PC-9 (cell line): ENCODE results near the gene SP100. TPM values are rescaled to one million over a fixed set of nuclear protein-coding genes. Genes with fewer than 3 reads are reported as not detected.
"Not testable (repeated sequence)": the region's sequence is repeated elsewhere in the genome, so short reads cannot be mapped to it uniquely, and the experiment has no call there.

Experiments used
- BruUV-seq: library from RNA; stranded (reverse); fragments of 400-500 nt; replicated peaks from 2 replicates; lab custom pipeline; 2021; lab: Mats Ljungman, UMichigan
- CTCF ChIA-PET: fragments of 300-600 bp; sonication (Branson Sonifier 250); formaldehyde crosslinking; loops from one replicate; lab custom pipeline; 2022; ENCODE audit warnings: antibody characterized with exemption; lab: Charles Lee
- POLR2A ChIA-PET: fragments of 300-600 bp; sonication (Branson Sonifier 250); formaldehyde crosslinking; loops from one replicate; lab custom pipeline; 2022; ENCODE audit warnings: antibody characterized with exemption; ENCODE audit not compliant: unreplicated experiment; lab: Charles Lee
- DNase-seq, 2 experiments: peaks; one replicate each; pipeline versions ENCODE4 v3.0.0 to v3.0.0-alpha.2; 2015 to 2022; ENCODE audit warnings: mixed read lengths in 1 of 2
- H2AFZ ChIP-seq: fragments of 200-600 bp; sonication (generic); 2 replicates; pipeline ENCODE4 v1.8.1; 2017; ENCODE audit warnings: antibody characterized with exemption
- H3F3A ChIP-seq: fragments of 200-600 bp; sonication (generic); 2 replicates; pipeline ENCODE4 v1.8.1; 2017; ENCODE audit warnings: antibody characterized with exemption, mild to moderate bottlenecking, low read depth; ENCODE audit not compliant: insufficient read depth
- H3K27ac ChIP-seq: fragments of 200-600 bp; sonication (generic); 2 replicates; pipeline ENCODE4 v1.6.1; 2016; ENCODE audit warnings: mixed run types
- H3K27me3 ChIP-seq: fragments of 200-600 bp; sonication (generic); 2 replicates; pipeline ENCODE4 v1.6.1; 2016; ENCODE audit warnings: low read depth, mixed run types; ENCODE audit not compliant: insufficient read depth
- H3K36me3 ChIP-seq: fragments of 200-600 bp; sonication (generic); 2 replicates; pipeline ENCODE4 v1.6.1; 2016; ENCODE audit warnings: low read depth, mixed run types
- H3K4me1 ChIP-seq: fragments of 200-600 bp; sonication (generic); replicated peaks from 2 replicates; pipeline ENCODE4 v1.6.1; 2016; ENCODE audit warnings: mixed run types; ENCODE audit not compliant: insufficient read depth
- H3K4me2 ChIP-seq: fragments of 200-600 bp; sonication (generic); 2 replicates; pipeline ENCODE4 v1.6.1; 2017; ENCODE audit warnings: mixed run types
- H3K4me3 ChIP-seq: fragments of 200-600 bp; sonication (generic); 2 replicates; pipeline ENCODE4 v1.6.1; 2016; ENCODE audit warnings: mixed run types
- H3K79me2 ChIP-seq: fragments of 200-600 bp; sonication (generic); 2 replicates; pipeline ENCODE4 v1.6.1; 2017; ENCODE audit warnings: low read depth, mixed run types
- H3K9me2 ChIP-seq: fragments of 200-600 bp; sonication (generic); 2 replicates; pipeline ENCODE4 v1.8.1; 2017; ENCODE audit warnings: mild to moderate bottlenecking; ENCODE audit not compliant: insufficient read depth
- H3K9me3 ChIP-seq: fragments of 200-600 bp; sonication (generic); 2 replicates; pipeline ENCODE4 v1.8.1; 2016; ENCODE audit warnings: low read depth; ENCODE audit not compliant: insufficient read depth
- H4K20me1 ChIP-seq: fragments of 200-600 bp; sonication (generic); 2 replicates; pipeline ENCODE4 v1.8.1; 2017; ENCODE audit not compliant: insufficient read depth
- CTCF ChIP-seq: fragments of 200-600 bp; sonication (generic); conservative IDR thresholded peaks from 2 replicates; pipeline ENCODE4 v1.6.1; 2017; ENCODE audit warnings: mixed run types, antibody characterized with exemption, mild to moderate bottlenecking, moderate library complexity
- EZH2 ChIP-seq: fragments of 200-600 bp; sonication (generic); IDR thresholded peaks from 2 replicates; pipeline ENCODE4 v1.8.0; 2017; ENCODE audit warnings: antibody characterized with exemption, low read depth
- intact Hi-C: fragments of 100-400 bp; cut with micrococcal nuclease; formaldehyde crosslinking; loops from one replicate; pipeline ENCODE4 v1.10.0; 2022; ENCODE audit not compliant: unreplicated experiment
- total RNA-seq: library from RNA; stranded (reverse); gene quantifications from 2 replicates; pipeline ENCODE4 v1.2.3, GENCODE V29; 2021

The SP100 gene
- total RNA-seq, 1 experiment from 2014 or later = 61.7 TPM

GRCh38 chr2:230473378-230473777, 57.4 kb downstream of the SP100 start:
- H3K9me3 ChIP-seq = no peaks in the 10 kb centered on the region
- intact Hi-C loops = no loop called here
- peaks cover 4% of the 10 kb centered on the region; the same call in 1 of the 2 replicates for H3F3A ChIP-seq
- no peak overlapping the region for H3K4me3 ChIP-seq
- no peak overlapping the region for H3K4me2 ChIP-seq
- no peaks in the 10 kb centered on the region for H3K79me2 ChIP-seq
- no peaks in the 10 kb centered on the region for H3K36me3 ChIP-seq
- DNase-seq = no peak
- H3K27me3 ChIP-seq = no peaks in the 10 kb centered on the region
- BruUV-seq = no TSS peak
- H3K4me1 ChIP-seq = 0 out of 2 replicates have a peak, but pooled peaks cover 9% of the 10 kb centered on the region
- H4K20me1 ChIP-seq = no peaks in the 10 kb centered on the region
- ChIA-PET POLR2A (no interaction called here), CTCF (no interaction called here)
- H2AFZ ChIP-seq = no peak overlapping the region
- no peak for TF ChIP-seq EZH2
- no peak for TF ChIP-seq CTCF
- H3K27ac ChIP-seq = no peak overlapping the region
- H3K9me2 ChIP-seq = no peaks in the 10 kb centered on the region

GRCh38 chr2:230475143-230475542, 59.1 kb downstream of the SP100 start:
- POLR2A ChIA-PET = no interaction called here
- intact Hi-C loops = no loop called here
- Histone ChIP-seq H3K27me3 (no peaks in the 10 kb centered on the region), H3K4me2 (no peak overlapping the region), H3K27ac (no peak overlapping the region), H3K4me1 (0 out of 2 replicates have a peak, but pooled peaks cover 9% of the 10 kb centered on the region), H4K20me1 (no peaks in the 10 kb centered on the region), H3K36me3 (no peaks in the 10 kb centered on the region), H3F3A (peaks cover 4% of the 10 kb centered on the region; the same call in 1 of the 2 replicates), H3K4me3 (no peak overlapping the region), H3K79me2 (no peaks in the 10 kb centered on the region), H3K9me2 (no peaks in the 10 kb centered on the region), H3K9me3 (no peaks in the 10 kb centered on the region), H2AFZ (no peak overlapping the region)
- CTCF ChIA-PET = no interaction called here
- no peak for DNase-seq
- no peak for TF ChIP-seq EZH2
- TF ChIP-seq CTCF = no peak
- BruUV-seq = no TSS peak

- no peaks in the 10 kb centered on the region for H3K4me1 ChIP-seq
- H2AFZ ChIP-seq = no peak overlapping the region
- no peaks in the 10 kb centered on the region for H3K79me2 ChIP-seq
- no peak overlapping the region for H3K27ac ChIP-seq
- BruUV-seq = no TSS peak
- H4K20me1 ChIP-seq = no peaks in the 10 kb centered on the region
- ChIA-PET CTCF (no interaction called here), POLR2A (no interaction called here)
- H3K36me3 ChIP-seq = no peaks in the 10 kb centered on the region
- H3K9me3 ChIP-seq = no peaks in the 10 kb centered on the region
- no peak for DNase-seq
- TF ChIP-seq CTCF (no peak), EZH2 (no peak)
- H3K27me3 ChIP-seq = no peaks in the 10 kb centered on the region
- no peak overlapping the region for H3K4me2 ChIP-seq
- intact Hi-C loops = no loop called here
- no peaks in the 10 kb centered on the region for H3K9me2 ChIP-seq
- no peaks in the 10 kb centered on the region for H3F3A ChIP-seq
- H3K4me3 ChIP-seq = no peak overlapping the region
Measured at GRCh38 chr2:230485801-230486341, 69.9 kb downstream of the SP100 start.

- H3K9me3 ChIP-seq, H3K79me2 ChIP-seq, H3F3A ChIP-seq, BruUV-seq, CTCF ChIA-PET, H3K27me3 ChIP-seq, POLR2A ChIA-PET, H3K4me2 ChIP-seq, H2AFZ ChIP-seq, H3K9me2 ChIP-seq, H3K4me3 ChIP-seq, H3K36me3 ChIP-seq, intact Hi-C loops, DNase-seq, H4K20me1 ChIP-seq, H3K27ac ChIP-seq: not testable (repeated sequence)
- H3K4me1 ChIP-seq = peaks cover 19% of the 10 kb centered on the region
Measured at GRCh38 chr2:230491219-230491618, 75.2 kb downstream of the SP100 start.
